HG03565 (cell line): ENCODE results near the gene CAPN7.
"Not testable (repeated sequence)": the region's sequence is repeated elsewhere in the genome, so short reads cannot be mapped to it uniquely, and the experiment has no call there.

Experiments
- ATAC-seq: cut with Tn5 transposase; IDR thresholded peaks from one replicate; pipeline ENCODE4 v1.9.1; 2021; ENCODE audit warnings: mild to moderate bottlenecking, moderate library complexity; ENCODE audit not compliant: unreplicated experiment

Gene CAPN7

GRCh38 chr3:15205934-15206661, at the start of gene CAPN7:
TSS of gene CAPN7 (plus strand) at chr3:15206246. CDS start at chr3:15206496, 250 bp downstream.
- ATAC-seq = peak; percentile 75

GRCh38 chr3:15157441-15157840, 48.6 kb upstream of the CAPN7 start:
- ATAC-seq = no peak

GRCh38 chr3:15159501-15160136, 46.4 kb upstream of the CAPN7 start:
- ATAC-seq = no peak

- ATAC-seq = no peak
Observed at GRCh38 chr3:15160662-15161061, 45.4 kb upstream of the CAPN7 start.

- ATAC-seq = no peak
Observed at GRCh38 chr3:15161133-15161532, 44.9 kb upstream of the CAPN7 start.

- not testable (repeated sequence) for ATAC-seq
Observed at GRCh38 chr3:15163656-15164055, 42.4 kb upstream of the CAPN7 start.

- ATAC-seq = no peak
Observed at GRCh38 chr3:15164340-15164739, 41.7 kb upstream of the CAPN7 start.

GRCh38 chr3:15165061-15165460, 41.0 kb upstream of the CAPN7 start:
- no peak for ATAC-seq

GRCh38 chr3:15166391-15166790, 39.7 kb upstream of the CAPN7 start:
- ATAC-seq = not testable (repeated sequence)

- peak; percentile 71 for ATAC-seq
Observed at GRCh38 chr3:15171096-15171495, 35.0 kb upstream of the CAPN7 start.

GRCh38 chr3:15172806-15173205, 33.2 kb upstream of the CAPN7 start:
- no peak for ATAC-seq

GRCh38 chr3:15174953-15175352, 31.1 kb upstream of the CAPN7 start:
- no peak for ATAC-seq

GRCh38 chr3:15175605-15176004, 30.4 kb upstream of the CAPN7 start:
- ATAC-seq = no peak

GRCh38 chr3:15180042-15180611, 25.9 kb upstream of the CAPN7 start:
- ATAC-seq = peak; percentile 60

- no peak for ATAC-seq
Observed at GRCh38 chr3:15181511-15181910, 24.5 kb upstream of the CAPN7 start.

GRCh38 chr3:15181963-15182362, 24.1 kb upstream of the CAPN7 start:
- no peak for ATAC-seq

- no peak for ATAC-seq
Observed at GRCh38 chr3:15183011-15183410, 23.0 kb upstream of the CAPN7 start.

- ATAC-seq = no peak
Observed at GRCh38 chr3:15185404-15185803, 20.6 kb upstream of the CAPN7 start.

GRCh38 chr3:15186101-15186476, 20.0 kb upstream of the CAPN7 start:
- no peak for ATAC-seq

- ATAC-seq = not testable (repeated sequence)
Observed at GRCh38 chr3:15186477-15187164, 19.4 kb upstream of the CAPN7 start.

- ATAC-seq = no peak
Observed at GRCh38 chr3:15197340-15198029, 8.6 kb upstream of the CAPN7 start.
